ENCODE measurements around the gene SARNP. TPM values are rescaled to one million over a fixed set of nuclear protein-coding genes. Genes with fewer than 3 reads are reported as not detected.
"Not testable (repeated sequence)": the region's sequence is repeated elsewhere in the genome, so short reads cannot be mapped to it uniquely, and the experiment has no call there.

Gene SARNP
- total RNA-seq, 2 experiments from 2014 or later, result 88.3 to 88.6 TPM

- Mint-ChIP-seq H3K4me3 (no peak overlapping the region), H3K4me1 (peaks cover 14% of the 10 kb centered on the region), H3K9me3 (no peaks in the 10 kb centered on the region), H3K36me3 (ENCODE audit: low read depth) (no peaks in the 10 kb centered on the region), H3K27ac (no peak overlapping the region), H3K27me3 (peaks cover 15% of the 10 kb centered on the region)
- ChIA-PET CTCF (interaction anchor here (1.4 to 1.6 kb wide), 2 partner anchors 18 to 79 kb away, joined by 3 to 4 read pairs; partner anchors contain the start of gene DNAJC14), POLR2A (interaction anchor here (1.0 to 2.2 kb wide), 4 partner anchors 11 to 59 kb away, joined by 3 to 12 read pairs (median 3); partner anchors contain the start of gene DNAJC14)
- DNase-seq, result no peak
These were observed 29.5 kb upstream of the SARNP start for GRCh38 chr12:55847033-55847432.

- Mint-ChIP-seq H3K27ac (no peak overlapping the region), H3K4me3 (no peak overlapping the region), H3K27me3 (peaks cover 12% of the 10 kb centered on the region), H3K9me3 (no peaks in the 10 kb centered on the region), H3K4me1 (peaks cover 14% of the 10 kb centered on the region), H3K36me3 (ENCODE audit: low read depth) (no peaks in the 10 kb centered on the region)
- ChIA-PET CTCF (no interaction called here), POLR2A (interaction anchor here (1.2 kb wide), 1 partner anchor 9 kb away, joined by 3 read pairs; no protein-coding TSS in a partner anchor)
- DNase-seq, result no peak
These were observed 28.4 kb upstream of the SARNP start for GRCh38 chr12:55845785-55846496.

- Mint-ChIP-seq H3K27ac (no peak overlapping the region), H3K4me1 (peaks cover 14% of the 10 kb centered on the region), H3K9me3 (no peaks in the 10 kb centered on the region), H3K4me3 (no peak overlapping the region), H3K36me3 (ENCODE audit: low read depth) (no peaks in the 10 kb centered on the region), H3K27me3 (peaks cover 8% of the 10 kb centered on the region)
- ChIA-PET POLR2A (interaction anchor here (1.0 kb wide), 1 partner anchor 29 kb away, joined by 3 read pairs; no protein-coding TSS in a partner anchor), CTCF (interaction anchor here (0.5 kb wide), 1 partner anchor 124 kb away, joined by 3 read pairs; no protein-coding TSS in a partner anchor)
- DNase-seq, result no peak
These were observed 27.8 kb upstream of the SARNP start for GRCh38 chr12:55845361-55845760.

- peaks cover 14% of the 10 kb centered on the region for H3K4me1 Mint-ChIP-seq
- no peak overlapping the region for H3K27ac Mint-ChIP-seq
- POLR2A ChIA-PET, result interaction anchor here (1.0 kb wide), 1 partner anchor 29 kb away, joined by 3 read pairs; no protein-coding TSS in a partner anchor
- no peaks in the 10 kb centered on the region for H3K9me3 Mint-ChIP-seq
- peaks cover 6% of the 10 kb centered on the region for H3K27me3 Mint-ChIP-seq
- CTCF ChIA-PET, result interaction anchor here (0.5 kb wide), 1 partner anchor 124 kb away, joined by 3 read pairs; no protein-coding TSS in a partner anchor
- no peak for DNase-seq
- H3K36me3 Mint-ChIP-seq (ENCODE audit: low read depth), result no peaks in the 10 kb centered on the region
- no peak overlapping the region for H3K4me3 Mint-ChIP-seq
These were observed 27.4 kb upstream of the SARNP start for GRCh38 chr12:55844961-55845360.

- Mint-ChIP-seq H3K9me3 (no peaks in the 10 kb centered on the region), H3K27ac (no peak overlapping the region), H3K4me1 (peaks cover 11% of the 10 kb centered on the region), H3K4me3 (no peak overlapping the region), H3K36me3 (ENCODE audit: low read depth) (no peaks in the 10 kb centered on the region), H3K27me3 (peaks cover 6% of the 10 kb centered on the region)
- CTCF ChIA-PET, result no interaction called here
- POLR2A ChIA-PET, result no interaction called here
- DNase-seq, result no peak
These were observed 25.9 kb upstream of the SARNP start for GRCh38 chr12:55843431-55843830.

- Mint-ChIP-seq H3K27ac (no peak within 1 kb of the TSS), H3K4me1 (peaks cover 10% of the 10 kb centered on the region), H3K9me3 (no peaks in the 10 kb centered on the region), H3K27me3 (peaks cover 6% of the 10 kb centered on the region), H3K4me3 (no peak within 1 kb of the TSS), H3K36me3 (ENCODE audit: low read depth) (no peaks in the 10 kb centered on the region)
- CTCF ChIA-PET, result no interaction called here
- POLR2A ChIA-PET, result no interaction called here
- no peak for DNase-seq
These were observed 25.3 kb upstream of the SARNP start, which contains the start of gene MMP19 for GRCh38 chr12:55842681-55843429. TSS of gene MMP19 (minus strand) at chr12:55842936. CDS start at chr12:55842830, 106 bp downstream.

GRCh38 chr12:55840581-55841351, 23.2 kb upstream of the SARNP start:
- H3K27me3 Mint-ChIP-seq, result peaks cover 3% of the 10 kb centered on the region
- POLR2A ChIA-PET, result no interaction called here
- no peak overlapping the region for H3K27ac Mint-ChIP-seq
- no peaks in the 10 kb centered on the region for H3K9me3 Mint-ChIP-seq
- H3K36me3 Mint-ChIP-seq (ENCODE audit: low read depth), result no peaks in the 10 kb centered on the region
- no peaks in the 10 kb centered on the region for H3K4me1 Mint-ChIP-seq
- no peak overlapping the region for H3K4me3 Mint-ChIP-seq
- CTCF ChIA-PET, result no interaction called here
- DNase-seq, result no peak

GRCh38 chr12:55839345-55840140, 22.0 kb upstream of the SARNP start:
- Mint-ChIP-seq H3K4me1 (no peaks in the 10 kb centered on the region), H3K9me3 (no peaks in the 10 kb centered on the region), H3K36me3 (ENCODE audit: low read depth) (no peaks in the 10 kb centered on the region), H3K27me3 (peaks cover 3% of the 10 kb centered on the region), H3K4me3 (no peak overlapping the region), H3K27ac (no peak overlapping the region)
- no peak for DNase-seq
- ChIA-PET POLR2A (interaction anchor here (1.0 kb wide), 1 partner anchor 9 kb away, joined by 4 read pairs; no protein-coding TSS in a partner anchor), CTCF (interaction anchor here (0.7 kb wide), 1 partner anchor 115 kb away, joined by 3 read pairs; no protein-coding TSS in a partner anchor)

GRCh38 chr12:55838361-55838760, 20.8 kb upstream of the SARNP start:
- Mint-ChIP-seq H3K4me1 (no peaks in the 10 kb centered on the region), H3K27me3 (peaks cover 3% of the 10 kb centered on the region), H3K27ac (no peak overlapping the region), H3K9me3 (no peaks in the 10 kb centered on the region), H3K36me3 (ENCODE audit: low read depth) (no peaks in the 10 kb centered on the region), H3K4me3 (no peak overlapping the region)
- ChIA-PET POLR2A (no interaction called here), CTCF (interaction anchor here (0.7 kb wide), 1 partner anchor 41 kb away, joined by 4 read pairs; no protein-coding TSS in a partner anchor)
- no peak for DNase-seq

- ChIA-PET CTCF (interaction anchor here (2.2 kb wide), 1 partner anchor 17 kb away, joined by 5 read pairs; the partner anchor contains the start of genes ORMDL2 and SARNP), POLR2A (interaction anchor here (1.0 to 6.1 kb wide), 2 partner anchors 13 to 16 kb away, joined by 3 to 105 read pairs; partner anchors contain the start of genes ORMDL2 and SARNP)
- H3K27ac Mint-ChIP-seq; H3K36me3 Mint-ChIP-seq (ENCODE audit: low read depth); DNase-seq; H3K9me3 Mint-ChIP-seq; H3K4me3 Mint-ChIP-seq; H3K27me3 Mint-ChIP-seq: not testable (repeated sequence)
- H3K4me1 Mint-ChIP-seq, result peaks cover 21% of the 10 kb centered on the region
These were observed 16.9 kb upstream of the SARNP start for GRCh38 chr12:55834400-55834799.

GRCh38 chr12:55833056-55833455, 15.5 kb upstream of the SARNP start:
- H3K4me3 Mint-ChIP-seq, result no peak overlapping the region
- no peaks in the 10 kb centered on the region for H3K27me3 Mint-ChIP-seq
- ChIA-PET CTCF (no interaction called here), POLR2A (interaction anchor here (6.1 kb wide), 1 partner anchor 14 kb away, joined by 105 read pairs; the partner anchor contains the start of genes ORMDL2 and SARNP)
- H3K36me3 Mint-ChIP-seq (ENCODE audit: low read depth), result peaks cover 5% of the 10 kb centered on the region
- no peak for DNase-seq
- no peaks in the 10 kb centered on the region for H3K9me3 Mint-ChIP-seq
- H3K27ac Mint-ChIP-seq, result no peak overlapping the region
- peaks cover 29% of the 10 kb centered on the region for H3K4me1 Mint-ChIP-seq

- POLR2A ChIA-PET, result interaction anchor here (2.2 to 6.1 kb wide), 5 partner anchors 13 to 109 kb away, joined by 12 to 105 read pairs (median 13); partner anchors contain the start of genes ORMDL2, PYM1 and SARNP
These were observed 13.9 kb upstream of the SARNP start for GRCh38 chr12:55831447-55831815.

More at GRCh38 chr12:55831447-55831815, 13.9 kb upstream of the SARNP start:
- Mint-ChIP-seq H3K27ac (no peak overlapping the region), H3K36me3 (ENCODE audit: low read depth) (peaks cover 16% of the 10 kb centered on the region), H3K4me1 (peaks cover 44% of the 10 kb centered on the region), H3K4me3 (peak overlapping the region; percentile 99), H3K27me3 (no peaks in the 10 kb centered on the region), H3K9me3 (no peaks in the 10 kb centered on the region)
- no peak for DNase-seq
- CTCF ChIA-PET, result interaction anchor here (1.5 kb wide), 1 partner anchor 91 kb away, joined by 3 read pairs; no protein-coding TSS in a partner anchor
